Activated T-cell treated with anti-CD3 and anti-CD28 coated beads, Interleukin-2, amount 50 U/mL, for 24 hours (primary cell): Measurements from ENCODE around the gene RAD51B.

Experiments used
- DNase-seq: peaks from one replicate; pipeline ENCODE4 v3.0.0-alpha.2; 2020
- H3K27ac Mint-ChIP-seq: 2 replicates; pipeline ENCODE4 v1.8.0; 2020; ENCODE audit warnings: mild to moderate bottlenecking, mixed read lengths
- H3K27me3 Mint-ChIP-seq: 2 replicates; pipeline ENCODE4 v1.8.0; 2020; ENCODE audit warnings: mixed read lengths
- H3K36me3 Mint-ChIP-seq: 2 replicates; pipeline ENCODE4 v1.8.0; 2020; ENCODE audit warnings: low read depth, mixed read lengths
- H3K4me1 Mint-ChIP-seq: 2 replicates; pipeline ENCODE4 v1.8.0; 2020; ENCODE audit warnings: low read depth, mixed read lengths
- H3K4me3 Mint-ChIP-seq: 2 replicates; pipeline ENCODE4 v1.8.0; 2020; ENCODE audit warnings: mild to moderate bottlenecking, moderate library complexity, mixed read lengths
- H3K9me3 Mint-ChIP-seq: 2 replicates; pipeline ENCODE4 v1.8.0; 2020; ENCODE audit warnings: mixed read lengths

RAD51B gene

GRCh38 chr14:68569970-68570409, 750.4 kb downstream of the RAD51B start:
- Mint-ChIP-seq H3K9me3 (no peaks in the 10 kb centered on the region), H3K4me1 (peaks cover 11% of the 10 kb centered on the region), H3K27me3 (no peaks in the 10 kb centered on the region), H3K4me3 (no peak overlapping the region), H3K27ac (no peak overlapping the region), H3K36me3 (no peaks in the 10 kb centered on the region)
- DNase-seq = no peak

GRCh38 chr14:68571114-68571591, 751.6 kb downstream of the RAD51B start:
- no peak for DNase-seq
- Mint-ChIP-seq H3K27me3 (no peaks in the 10 kb centered on the region), H3K27ac (no peak overlapping the region), H3K4me3 (no peak overlapping the region), H3K36me3 (no peaks in the 10 kb centered on the region), H3K4me1 (peaks cover under 1% of the 10 kb centered on the region), H3K9me3 (no peaks in the 10 kb centered on the region)

DNA sequence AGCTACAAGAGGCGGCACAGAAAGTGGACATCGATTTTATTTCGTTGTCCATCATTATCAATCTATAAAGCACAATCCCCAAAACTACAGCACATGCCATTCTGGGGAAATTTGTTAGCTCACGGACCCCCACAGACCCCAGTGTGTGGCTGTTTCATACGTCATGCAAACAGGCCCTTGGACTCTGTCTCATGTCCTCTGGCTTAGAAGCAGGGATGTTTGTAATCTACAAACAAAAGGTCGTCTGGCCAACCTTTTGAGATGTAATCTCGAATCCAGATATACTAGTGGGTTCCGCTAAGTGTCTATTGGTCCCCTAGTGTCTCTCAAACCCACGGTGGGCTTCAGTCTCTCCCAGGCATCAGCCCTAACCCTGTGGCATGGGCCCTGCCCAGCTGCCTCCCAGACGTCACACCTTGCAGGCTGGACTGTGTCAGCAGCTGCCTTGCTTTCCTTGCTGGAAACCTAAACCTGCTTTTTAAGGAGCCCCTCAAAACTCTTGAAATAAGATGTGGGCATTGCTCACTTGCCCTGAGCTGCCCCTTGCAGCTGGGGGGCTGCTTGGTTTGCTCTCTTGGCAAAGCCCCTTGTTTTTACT, 752.4 kb downstream of the RAD51B start:
- Mint-ChIP-seq H3K27me3 (no peaks in the 10 kb centered on the region), H3K9me3 (no peaks in the 10 kb centered on the region), H3K4me1 (no peaks in the 10 kb centered on the region), H3K4me3 (no peak overlapping the region), H3K36me3 (no peaks in the 10 kb centered on the region), H3K27ac (no peak overlapping the region)
- DNase-seq = no peak

- no peak for DNase-seq
- Mint-ChIP-seq H3K4me3 (no peak overlapping the region), H3K36me3 (no peaks in the 10 kb centered on the region), H3K27me3 (no peaks in the 10 kb centered on the region), H3K4me1 (no peaks in the 10 kb centered on the region), H3K27ac (no peak overlapping the region), H3K9me3 (no peaks in the 10 kb centered on the region)
Measured at GRCh38 chr14:68573126-68573525, 753.5 kb downstream of the RAD51B start.

DNA sequence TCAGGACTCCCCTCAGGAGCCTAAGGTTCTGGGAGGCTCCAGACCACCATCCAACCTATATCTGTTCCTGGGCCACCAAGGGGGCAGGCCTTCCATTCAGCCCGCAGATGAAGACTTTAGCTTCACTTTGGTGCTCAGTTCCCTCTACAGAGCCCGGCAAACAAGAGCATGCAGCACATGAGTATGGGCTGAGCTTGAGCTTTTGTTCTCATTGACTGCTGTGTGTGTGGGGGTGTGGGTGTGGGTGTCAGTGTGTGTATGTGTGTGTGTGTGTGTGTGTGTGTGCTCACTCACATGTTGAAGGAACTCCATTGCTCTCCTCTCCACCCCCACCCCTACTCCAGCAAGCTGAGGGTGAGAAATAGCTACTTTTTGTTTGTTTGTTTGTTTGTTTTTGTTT, 754.1 kb downstream of the RAD51B start:
- DNase-seq = no peak
- H3K27ac Mint-ChIP-seq = no peak overlapping the region
- H3K4me1 Mint-ChIP-seq = no peaks in the 10 kb centered on the region
- H3K27me3 Mint-ChIP-seq = no peaks in the 10 kb centered on the region
- no peaks in the 10 kb centered on the region for H3K9me3 Mint-ChIP-seq
- no peak overlapping the region for H3K4me3 Mint-ChIP-seq
- H3K36me3 Mint-ChIP-seq = no peaks in the 10 kb centered on the region

DNA sequence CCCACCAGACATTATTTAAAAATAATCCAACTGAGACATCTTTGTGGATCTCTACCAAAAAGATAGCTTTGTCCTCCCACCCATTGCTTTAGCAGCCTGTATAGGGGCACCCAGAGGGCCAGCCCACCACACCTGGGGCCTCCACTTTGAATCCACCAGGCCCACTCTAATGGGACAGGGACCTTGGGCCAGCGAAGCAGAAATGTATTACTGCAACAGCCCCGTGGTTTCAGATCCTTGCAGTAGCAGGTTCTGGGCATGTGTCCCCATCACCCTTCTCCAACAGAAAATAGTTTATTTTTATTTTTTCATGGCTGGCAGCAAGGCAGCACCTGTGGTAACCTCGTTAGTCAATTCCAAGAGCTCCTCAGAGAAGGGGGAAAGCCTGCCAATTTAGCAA, 754.9 kb downstream of the RAD51B start:
- Mint-ChIP-seq H3K9me3 (no peaks in the 10 kb centered on the region), H3K4me3 (no peak overlapping the region), H3K4me1 (no peaks in the 10 kb centered on the region), H3K27ac (no peak overlapping the region), H3K27me3 (no peaks in the 10 kb centered on the region), H3K36me3 (no peaks in the 10 kb centered on the region)
- DNase-seq = no peak

DNA sequence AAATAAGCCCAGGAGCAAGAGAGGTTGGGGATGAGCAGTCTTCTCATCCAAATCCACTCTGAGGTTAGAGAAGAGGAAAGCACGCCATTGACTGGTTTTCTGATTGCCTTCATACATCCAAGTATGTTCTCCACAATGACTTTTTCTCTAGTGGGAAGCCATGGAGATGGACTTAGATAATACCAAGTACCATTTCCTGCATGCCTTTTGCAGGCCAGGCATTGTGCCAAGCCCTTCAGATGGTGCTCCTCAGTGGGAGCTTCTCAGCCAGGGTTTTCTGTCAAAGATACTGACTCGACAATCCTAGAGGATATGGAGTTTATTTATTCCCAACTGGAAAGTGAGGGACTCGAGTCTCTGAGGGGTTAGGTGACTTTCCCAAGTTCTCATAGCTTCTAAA, 755.3 kb downstream of the RAD51B start:
- DNase-seq = no peak
- no peaks in the 10 kb centered on the region for H3K9me3 Mint-ChIP-seq
- no peak overlapping the region for H3K27ac Mint-ChIP-seq
- H3K4me3 Mint-ChIP-seq = no peak overlapping the region
- no peaks in the 10 kb centered on the region for H3K36me3 Mint-ChIP-seq
- H3K4me1 Mint-ChIP-seq = no peaks in the 10 kb centered on the region
- no peaks in the 10 kb centered on the region for H3K27me3 Mint-ChIP-seq

- Mint-ChIP-seq H3K27ac (no peak overlapping the region), H3K27me3 (no peaks in the 10 kb centered on the region), H3K9me3 (no peaks in the 10 kb centered on the region), H3K36me3 (no peaks in the 10 kb centered on the region), H3K4me1 (no peaks in the 10 kb centered on the region), H3K4me3 (no peak overlapping the region)
- no peak for DNase-seq
Measured at GRCh38 chr14:68575426-68575825, 755.8 kb downstream of the RAD51B start.

DNA sequence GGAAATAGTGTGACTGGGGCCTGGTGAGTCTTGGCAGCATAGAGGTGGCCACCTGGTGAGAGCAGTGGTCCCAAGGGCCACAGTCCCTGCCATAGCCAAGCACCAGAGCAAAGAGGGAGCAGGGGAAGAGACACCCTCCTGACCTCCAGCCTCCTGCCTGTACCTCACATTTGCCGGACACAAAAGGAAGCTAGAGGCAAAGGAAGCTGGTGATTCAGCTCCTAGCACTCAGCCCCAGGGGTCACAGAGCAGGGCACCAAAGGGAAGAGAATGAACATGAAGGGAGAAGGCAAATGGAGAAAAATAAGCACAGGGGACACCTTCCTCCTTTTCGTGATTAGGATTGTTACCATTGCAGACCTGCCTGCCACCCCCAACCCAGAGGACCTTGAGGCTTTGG, 756.5 kb downstream of the RAD51B start:
- Mint-ChIP-seq H3K4me1 (peaks cover 2% of the 10 kb centered on the region), H3K4me3 (no peak overlapping the region), H3K27ac (no peak overlapping the region), H3K27me3 (no peaks in the 10 kb centered on the region), H3K36me3 (no peaks in the 10 kb centered on the region), H3K9me3 (no peaks in the 10 kb centered on the region)
- no peak for DNase-seq

- Mint-ChIP-seq H3K27ac (no peak overlapping the region), H3K36me3 (no peaks in the 10 kb centered on the region), H3K4me1 (peaks cover 2% of the 10 kb centered on the region), H3K4me3 (no peak overlapping the region), H3K27me3 (no peaks in the 10 kb centered on the region), H3K9me3 (no peaks in the 10 kb centered on the region)
- DNase-seq = no peak
Measured at GRCh38 chr14:68576496-68577244, 757.1 kb downstream of the RAD51B start.

GRCh38 chr14:68577802-68578541, 758.4 kb downstream of the RAD51B start:
- Mint-ChIP-seq H3K27ac (no peak overlapping the region), H3K4me3 (no peak overlapping the region), H3K36me3 (no peaks in the 10 kb centered on the region), H3K27me3 (no peaks in the 10 kb centered on the region), H3K4me1 (peaks cover 3% of the 10 kb centered on the region), H3K9me3 (no peaks in the 10 kb centered on the region)
- DNase-seq = no peak

GRCh38 chr14:68578597-68578996, 759.0 kb downstream of the RAD51B start:
- Mint-ChIP-seq H3K27ac (no peak overlapping the region), H3K36me3 (no peaks in the 10 kb centered on the region), H3K27me3 (no peaks in the 10 kb centered on the region), H3K4me1 (peaks cover 3% of the 10 kb centered on the region), H3K9me3 (no peaks in the 10 kb centered on the region), H3K4me3 (no peak overlapping the region)
- no peak for DNase-seq

- no peak overlapping the region for H3K4me3 Mint-ChIP-seq
- H3K9me3 Mint-ChIP-seq = no peaks in the 10 kb centered on the region
- no peaks in the 10 kb centered on the region for H3K36me3 Mint-ChIP-seq
- DNase-seq = no peak
- H3K27ac Mint-ChIP-seq = no peak overlapping the region
- no peaks in the 10 kb centered on the region for H3K27me3 Mint-ChIP-seq
- H3K4me1 Mint-ChIP-seq = peaks cover 3% of the 10 kb centered on the region
Measured at GRCh38 chr14:68580096-68580645, 760.6 kb downstream of the RAD51B start.

DNA sequence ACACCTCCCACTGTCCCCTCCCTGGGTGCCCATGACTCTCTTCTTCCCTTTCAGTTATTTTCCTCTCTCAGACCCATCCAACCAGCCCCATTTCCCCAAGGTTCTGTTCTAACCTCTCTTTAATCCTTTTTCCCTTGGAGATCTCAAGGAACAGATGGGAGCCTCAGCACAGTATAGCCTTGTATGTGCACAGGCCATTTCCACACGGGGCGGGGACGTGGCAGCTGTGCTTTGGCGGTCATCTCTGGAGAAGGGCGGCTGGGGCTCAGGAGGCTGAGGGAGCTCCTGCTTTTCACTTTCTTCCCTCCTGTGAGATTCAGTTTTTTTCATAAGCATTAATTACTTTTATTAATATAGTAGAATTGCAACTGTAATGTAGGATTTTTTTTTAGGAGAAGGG, 761.1 kb downstream of the RAD51B start:
- Mint-ChIP-seq H3K27me3 (no peaks in the 10 kb centered on the region), H3K27ac (no peak overlapping the region), H3K4me1 (peaks cover 3% of the 10 kb centered on the region), H3K4me3 (no peak overlapping the region), H3K36me3 (no peaks in the 10 kb centered on the region), H3K9me3 (no peaks in the 10 kb centered on the region)
- DNase-seq = no peak
